ENCODE measurements around the gene HOXA9.

Gene HOXA9

GRCh38 chr7:27165996-27166530, 726 bp upstream of the HOXA9 start:
- DNase-seq (ENCODE audit: low read depth in 3 of 3, low spot score in 1 of 3): no peak

DNA sequence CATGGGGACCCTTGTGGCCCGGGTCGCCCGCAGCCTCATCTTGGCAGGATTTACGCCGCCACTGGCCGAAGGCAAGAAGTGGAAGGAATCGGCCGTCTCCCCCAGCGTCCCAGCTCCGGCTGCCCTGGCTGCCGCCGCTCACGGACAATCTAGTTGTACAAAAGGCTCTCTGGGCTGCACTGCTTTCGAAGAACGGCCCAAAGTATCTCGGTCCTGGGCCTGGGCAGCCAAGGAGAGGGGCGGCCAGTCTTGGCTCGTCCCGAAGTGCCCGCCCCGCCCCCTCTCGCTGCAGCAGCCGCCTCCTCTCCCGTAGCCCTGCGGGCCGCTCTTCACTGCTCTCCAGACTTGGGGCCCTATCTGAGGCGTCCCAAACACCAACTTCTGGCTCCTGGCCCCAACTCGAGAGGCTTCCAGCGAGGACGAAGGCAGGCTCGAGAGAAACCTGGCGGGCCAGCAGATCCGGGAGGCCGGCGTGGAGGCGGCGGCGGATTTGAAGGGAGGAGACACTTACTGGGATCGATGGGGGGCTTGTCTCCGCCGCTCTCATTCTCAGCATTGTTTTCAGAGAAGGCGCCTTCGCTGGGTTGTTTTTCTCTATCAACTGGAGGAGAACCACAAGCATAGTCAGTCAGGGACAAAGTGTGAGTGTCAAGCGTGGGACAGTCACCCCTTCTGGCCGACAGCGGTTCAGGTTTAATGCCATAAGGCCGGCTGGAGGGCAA, 809 bp downstream of the HOXA9 start:
- no peak for DNase-seq (ENCODE audit: low read depth in 3 of 3, low spot score in 1 of 3)

DNA sequence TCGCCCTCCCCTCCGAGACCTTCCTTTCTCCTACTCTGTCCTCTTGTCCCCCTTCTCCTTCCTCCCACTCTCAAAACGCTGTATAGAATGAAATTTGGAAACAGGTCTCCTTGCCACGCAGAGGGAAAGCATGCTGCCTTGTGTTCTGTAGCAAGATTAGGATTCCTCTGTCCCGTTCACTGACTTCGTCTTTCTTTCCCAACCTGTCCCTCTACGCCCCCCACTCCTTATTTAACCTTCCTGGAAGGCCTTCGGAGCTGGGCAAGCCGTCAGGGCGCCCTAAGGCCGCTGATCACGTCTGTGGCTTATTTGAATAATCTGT, 1.3 kb downstream of the HOXA9 start:
- no peak for DNase-seq (ENCODE audit: low read depth in 3 of 3, low spot score in 1 of 3)

DNA sequence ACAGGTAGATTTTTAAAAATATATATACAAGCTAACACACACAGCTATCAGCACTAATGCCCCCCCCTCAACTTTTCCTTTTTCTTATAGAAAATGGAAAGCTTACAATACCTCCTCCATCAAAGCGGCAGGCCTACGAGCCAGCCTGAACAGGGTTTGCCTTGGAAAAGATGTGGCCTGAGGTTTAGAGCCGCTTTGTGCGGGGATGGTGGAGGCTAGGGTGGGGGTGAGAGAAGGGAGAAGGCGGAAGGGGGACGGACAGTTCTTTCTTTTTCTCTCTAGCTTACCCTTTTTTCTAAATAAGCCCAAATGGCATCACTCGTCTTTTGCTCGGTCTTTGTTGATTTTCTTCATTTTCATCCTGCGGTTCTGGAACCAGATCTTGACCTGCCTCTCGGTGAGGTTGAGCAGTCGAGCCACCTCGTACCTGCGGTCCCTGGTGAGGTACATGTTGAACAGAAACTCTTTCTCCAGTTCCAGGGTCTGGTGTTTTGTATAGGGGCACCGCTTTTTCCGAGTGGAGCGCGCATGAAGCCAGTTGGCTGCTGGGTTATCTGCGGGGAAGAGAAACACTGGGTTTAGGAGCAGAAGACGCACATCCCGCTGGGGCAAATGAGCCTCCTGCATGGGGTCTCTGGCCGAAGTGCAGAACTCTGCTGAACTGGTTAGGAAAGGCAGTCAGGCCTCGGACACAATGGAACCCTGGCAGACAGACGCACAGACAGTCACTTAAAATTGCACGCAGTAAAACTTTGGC, 1.9 kb downstream of the HOXA9 start:
- DNase-seq (ENCODE audit: low read depth in 3 of 3, low spot score in 1 of 3): no peak

DNA sequence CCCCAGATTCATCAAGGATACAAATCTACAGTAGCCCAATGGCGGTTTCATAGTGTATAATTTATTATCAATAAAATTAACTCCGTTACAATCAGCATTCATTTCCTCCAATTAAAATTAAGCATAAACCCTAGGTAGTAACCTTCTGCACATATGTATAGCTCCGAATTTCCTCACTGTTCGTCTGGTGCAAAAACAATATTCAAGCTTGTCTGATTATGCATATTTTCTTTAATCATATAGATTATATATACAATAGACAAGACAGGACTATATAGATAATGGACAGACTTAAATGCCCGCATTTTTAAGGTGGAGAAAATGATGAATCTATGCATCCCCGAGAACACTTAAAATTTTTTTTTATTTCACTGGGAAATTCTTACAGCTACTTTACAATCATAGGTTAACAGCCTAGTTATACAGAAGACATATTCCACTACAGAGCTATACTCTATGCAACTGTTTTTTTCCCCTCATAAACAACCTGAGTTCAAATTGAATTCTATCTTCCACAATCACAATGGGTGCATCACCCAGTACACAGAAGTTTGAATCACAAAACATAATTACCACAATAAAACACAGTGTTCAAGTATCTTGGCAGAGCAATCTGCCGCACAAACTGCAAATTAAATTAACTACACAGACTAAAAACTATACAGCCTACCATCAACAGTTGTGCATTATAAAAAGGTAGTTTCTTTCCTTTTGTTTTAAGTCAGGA, 2.6 kb downstream of the HOXA9 start:
- DNase-seq (ENCODE audit: low read depth in 3 of 3, low spot score in 1 of 3): no peak

- DNase-seq (ENCODE audit: low read depth in 3 of 3, low spot score in 1 of 3): no peak
These were observed 3.4 kb downstream of the HOXA9 start for GRCh38 chr7:27161721-27162560.

- no peak for DNase-seq (ENCODE audit: low read depth in 3 of 3, low spot score in 1 of 3)
These were observed 4.1 kb downstream of the HOXA9 start for GRCh38 chr7:27161214-27161720.

DNA sequence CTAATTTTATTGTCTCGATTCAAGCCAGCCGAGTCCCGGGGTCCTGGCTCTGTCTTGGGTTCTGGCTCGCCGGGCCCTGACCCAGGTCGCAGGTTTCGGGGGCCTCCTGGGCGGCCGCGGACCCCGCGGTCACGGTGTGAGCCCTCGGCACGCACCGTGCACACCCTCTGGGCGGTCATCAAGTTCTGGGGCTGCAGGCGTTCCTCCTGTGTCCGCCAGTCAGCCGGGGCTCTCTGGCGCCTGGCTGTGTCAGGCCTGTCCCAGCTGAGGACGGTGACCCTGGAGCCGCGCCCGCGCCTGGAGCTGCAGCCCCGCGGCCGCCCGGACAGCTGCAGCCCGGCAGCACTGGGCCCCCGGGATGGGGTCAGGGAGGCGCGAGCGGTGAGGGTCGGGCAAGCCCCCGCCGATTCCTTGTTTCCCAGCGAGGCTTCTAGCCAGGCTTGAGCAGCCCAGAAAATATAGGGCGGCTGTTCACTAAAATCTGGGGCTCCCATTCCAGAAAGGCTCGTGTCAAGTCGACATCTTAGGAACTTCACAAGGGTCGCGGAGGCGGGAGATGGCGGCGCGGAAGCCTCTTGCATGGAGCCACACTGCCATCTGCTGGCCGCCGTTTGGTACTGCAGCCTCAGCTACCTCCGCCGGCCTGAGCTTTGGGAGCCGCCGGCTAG, 4.7 kb downstream of the HOXA9 start:
- DNase-seq (ENCODE audit: low read depth in 3 of 3, low spot score in 1 of 3): peak; percentile 54 to 88 (median 79)

DNA sequence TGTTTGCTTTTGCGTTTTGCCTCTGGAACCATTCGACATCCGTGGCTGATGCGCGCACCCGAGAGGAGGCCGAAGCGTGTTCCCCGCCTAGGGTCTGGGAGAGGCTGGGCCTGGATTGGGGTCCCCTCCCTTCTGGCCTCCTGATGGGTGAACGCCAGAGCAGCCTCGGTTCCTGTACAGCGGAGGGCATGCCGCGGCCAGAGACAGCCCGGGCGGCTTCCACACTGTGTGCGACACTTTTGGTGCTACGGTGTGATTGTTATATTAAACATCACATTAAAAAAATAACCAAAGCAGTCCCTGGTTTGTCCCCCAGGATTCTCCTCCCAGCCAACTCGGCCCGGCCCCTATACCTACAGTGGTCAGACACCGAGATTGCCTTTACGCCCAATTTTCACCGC, 5.2 kb downstream of the HOXA9 start:
- DNase-seq (ENCODE audit: low read depth in 3 of 3, low spot score in 1 of 3): no peak

DNA sequence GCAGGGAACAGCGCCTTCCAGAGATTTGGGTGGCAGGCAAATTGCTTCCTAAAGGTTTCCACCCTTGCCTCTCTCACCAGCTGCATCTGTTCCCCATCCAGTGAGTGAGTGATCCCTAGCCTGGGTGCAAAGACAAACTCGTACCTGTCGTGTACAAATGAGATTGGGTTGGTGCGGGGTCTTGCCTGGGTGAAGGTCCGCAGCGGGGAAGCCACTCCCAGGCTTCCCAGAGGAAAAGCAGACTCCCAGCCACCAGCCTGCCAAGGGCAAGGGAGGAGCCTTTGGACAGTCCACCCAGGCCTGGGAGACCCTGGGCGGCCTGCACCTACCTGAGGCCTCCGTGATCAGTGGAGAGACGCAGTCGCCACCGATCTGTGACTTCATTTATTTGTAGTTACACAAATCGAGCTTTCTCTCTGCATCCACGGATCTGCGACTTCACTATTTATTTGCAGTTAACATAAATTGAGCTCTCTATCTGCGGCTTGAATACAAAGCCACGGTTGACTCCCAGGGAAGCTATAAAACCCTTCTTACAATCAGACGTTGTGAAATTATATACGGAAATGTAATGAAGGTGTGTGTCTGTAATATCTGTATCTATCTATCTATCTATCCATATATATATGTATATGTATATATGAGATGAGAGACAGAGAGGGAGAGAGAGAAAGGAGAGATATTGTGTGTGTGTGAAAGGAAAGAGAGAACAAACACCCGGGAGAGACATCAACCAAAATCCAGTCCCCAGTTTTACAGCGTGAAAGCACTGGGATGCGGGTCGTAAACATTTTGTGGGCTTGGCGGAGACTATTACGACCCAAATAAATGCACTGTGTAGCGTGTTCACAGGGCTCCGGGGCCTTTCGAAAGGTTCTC, 5.8 kb downstream of the HOXA9 start:
- no peak for DNase-seq (ENCODE audit: low read depth in 3 of 3, low spot score in 1 of 3)

DNA sequence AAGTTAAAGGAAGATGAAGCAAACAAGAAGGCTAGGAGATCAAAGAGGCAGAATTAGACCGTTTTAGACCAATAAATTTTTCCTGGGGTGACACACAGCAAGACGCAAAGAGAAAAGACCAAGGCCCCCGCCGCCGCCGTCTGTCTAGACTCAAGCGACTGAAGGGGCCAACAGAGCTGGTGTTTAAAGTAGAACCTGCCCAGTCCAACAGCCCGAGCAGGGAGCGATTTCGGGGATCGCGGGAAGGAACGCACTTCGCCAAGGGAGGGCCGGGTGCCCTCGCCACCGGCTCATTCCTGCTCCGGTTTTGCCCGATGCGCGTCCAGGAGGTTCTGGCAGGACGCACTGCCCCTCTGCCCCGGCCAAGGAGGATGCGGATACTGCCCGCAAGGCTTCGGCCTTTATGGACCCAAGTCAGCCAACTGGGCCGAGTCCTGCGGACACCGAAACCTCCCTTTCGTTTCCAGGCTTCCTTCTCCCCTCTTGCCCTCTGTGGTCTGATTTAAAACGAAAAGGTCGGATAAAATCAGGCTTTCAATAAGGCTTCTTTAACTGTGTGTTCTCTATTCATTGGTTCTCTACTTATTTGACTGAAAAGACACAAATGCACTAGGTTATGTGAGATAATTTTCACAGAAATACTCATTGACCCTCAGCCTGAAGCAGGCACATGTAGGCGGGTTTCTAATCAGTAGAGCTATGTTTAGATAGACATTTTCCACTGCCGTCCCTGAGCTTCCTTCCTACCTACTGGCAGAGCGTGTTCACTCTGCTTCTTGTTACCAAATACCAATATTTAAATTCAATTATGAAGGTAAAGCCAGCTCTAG, 6.7 kb downstream of the HOXA9 start:
- DNase-seq (ENCODE audit: low read depth in 3 of 3, low spot score in 1 of 3): no peak

GRCh38 chr7:27157702-27158431, 7.5 kb downstream of the HOXA9 start:
- no peak for DNase-seq (ENCODE audit: low read depth in 3 of 3, low spot score in 1 of 3)

GRCh38 chr7:27156916-27157701, 8.2 kb downstream of the HOXA9 start:
- no peak for DNase-seq (ENCODE audit: low read depth in 3 of 3, low spot score in 1 of 3)

DNA sequence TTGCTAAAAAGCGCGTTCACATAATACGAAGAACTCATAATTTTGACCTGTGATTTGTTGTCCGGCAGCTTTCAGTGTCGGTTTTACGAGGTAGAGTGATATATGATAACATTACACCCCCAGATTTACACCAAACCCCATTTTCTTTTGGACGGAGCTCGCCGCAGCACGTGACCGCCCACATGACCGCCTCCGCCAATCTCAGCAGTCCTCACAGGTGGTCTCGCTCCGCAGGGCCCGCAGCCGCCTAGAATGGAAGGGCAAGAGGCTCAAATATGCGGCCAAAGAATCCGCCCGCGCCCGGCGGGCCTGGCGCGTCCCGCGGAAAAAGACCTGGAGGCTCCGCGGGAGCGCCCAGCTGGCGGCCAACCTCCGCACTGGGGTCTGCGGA, 8.8 kb downstream of the HOXA9 start, which contains the start of gene HOXA7:
Gene HOXA7, minus strand, starts transcription at position 168 of the 391 bp plus-strand sequence. Its CDS starts 130 bp downstream, at position 38.
- no peak for DNase-seq (ENCODE audit: low read depth in 3 of 3, low spot score in 1 of 3)

DNA sequence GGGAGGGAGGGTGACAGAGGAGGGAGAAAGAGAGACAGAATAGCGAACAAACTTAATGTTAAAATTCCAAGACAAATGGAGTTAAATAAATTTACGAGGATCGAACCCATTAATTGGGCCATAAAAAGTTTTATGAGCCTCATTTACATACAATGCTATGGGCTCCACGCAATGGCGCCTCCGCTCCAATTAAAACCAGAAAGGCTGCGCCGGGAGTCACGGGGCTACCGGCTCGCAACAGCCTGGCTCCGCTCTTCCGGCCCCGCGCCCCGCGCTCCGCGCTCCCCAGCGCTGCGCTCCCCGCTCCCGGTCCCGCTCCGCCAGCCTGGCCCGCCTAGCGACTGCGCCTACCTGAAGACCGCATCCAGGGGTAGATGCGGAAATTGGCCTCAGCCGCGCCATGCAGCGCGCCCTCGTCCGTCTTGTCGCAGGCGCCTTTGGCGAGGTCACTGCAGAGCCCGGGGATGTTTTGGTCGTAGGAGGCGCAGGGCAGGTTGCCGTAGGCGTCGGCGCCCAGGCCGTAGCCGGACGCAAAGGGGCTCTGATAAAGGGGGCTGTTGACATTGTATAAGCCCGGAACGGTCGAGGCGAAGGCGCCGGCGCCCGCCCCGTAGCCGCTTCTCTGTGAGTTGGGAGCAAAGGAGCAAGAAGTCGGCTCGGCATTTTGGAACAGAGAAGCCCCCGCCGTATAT, 9.4 kb downstream of the HOXA9 start:
- no peak for DNase-seq (ENCODE audit: low read depth in 3 of 3, low spot score in 1 of 3)
